B cell (primary cell): Measurements from ENCODE around the gene PLIN4.

Experiments
- EZH2 ChIP-seq: IDR thresholded peaks from 2 replicates; pipeline ENCODE4 v1.6.1; 2012; ENCODE audit warnings: borderline replicate concordance, low read depth, mild to moderate bottlenecking, moderate library complexity, low read length; ENCODE audit not compliant: insufficient read depth, poor library complexity, severe bottlenecking
- TF ChIP-seq, protein P1 (sequence below): fragments of 200-600 bp; IDR thresholded peaks from one replicate; pipeline ENCODE4 v1.8.0; 2022; ENCODE audit warnings: antibody characterized with exemption, mild to moderate bottlenecking

DNA sequence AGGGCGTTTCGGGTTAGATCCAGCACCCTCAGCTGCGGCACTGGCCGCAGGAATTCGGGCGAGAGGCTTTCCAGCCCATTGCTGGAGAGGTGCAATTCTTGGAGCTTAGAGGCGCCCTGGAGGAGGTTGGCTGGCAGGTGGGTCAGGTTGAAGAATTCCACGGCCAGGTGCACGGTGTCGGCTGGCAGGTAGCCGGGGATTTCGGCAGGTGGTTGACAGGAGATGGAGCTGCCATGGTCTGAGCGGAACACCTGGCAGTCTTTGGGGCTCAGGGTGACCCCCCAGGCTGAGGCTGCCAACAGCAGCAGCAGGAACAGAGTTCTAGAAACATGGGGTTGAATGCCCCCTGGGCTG is 20.3 kb upstream of the PLIN4 start:
- no peak for TF ChIP-seq EZH2
- TF ChIP-seq, protein P1, sequence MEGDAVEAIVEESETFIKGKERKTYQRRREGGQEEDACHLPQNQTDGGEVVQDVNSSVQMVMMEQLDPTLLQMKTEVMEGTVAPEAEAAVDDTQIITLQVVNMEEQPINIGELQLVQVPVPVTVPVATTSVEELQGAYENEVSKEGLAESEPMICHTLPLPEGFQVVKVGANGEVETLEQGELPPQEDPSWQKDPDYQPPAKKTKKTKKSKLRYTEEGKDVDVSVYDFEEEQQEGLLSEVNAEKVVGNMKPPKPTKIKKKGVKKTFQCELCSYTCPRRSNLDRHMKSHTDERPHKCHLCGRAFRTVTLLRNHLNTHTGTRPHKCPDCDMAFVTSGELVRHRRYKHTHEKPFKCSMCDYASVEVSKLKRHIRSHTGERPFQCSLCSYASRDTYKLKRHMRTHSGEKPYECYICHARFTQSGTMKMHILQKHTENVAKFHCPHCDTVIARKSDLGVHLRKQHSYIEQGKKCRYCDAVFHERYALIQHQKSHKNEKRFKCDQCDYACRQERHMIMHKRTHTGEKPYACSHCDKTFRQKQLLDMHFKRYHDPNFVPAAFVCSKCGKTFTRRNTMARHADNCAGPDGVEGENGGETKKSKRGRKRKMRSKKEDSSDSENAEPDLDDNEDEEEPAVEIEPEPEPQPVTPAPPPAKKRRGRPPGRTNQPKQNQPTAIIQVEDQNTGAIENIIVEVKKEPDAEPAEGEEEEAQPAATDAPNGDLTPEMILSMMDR, result no peak
